ENCODE results near the gene TMEM183A. TPM values are rescaled to one million over a fixed set of nuclear protein-coding genes. Genes with fewer than 3 reads are reported as not detected.

The TMEM183A gene
- polyA plus RNA-seq, 1 of the 3 experiments (the other 2 are of a cell fraction): 47.9 TPM

- no peak for DNase-seq
- Histone ChIP-seq H3K9me3 (no peaks in the 10 kb centered on the region), H3K27ac (ENCODE audit: low read depth in 2 of 2, low read length in 1 of 2) (no peak overlapping the region), H3K4me3 (ENCODE audit: low read depth in 2 of 2, low read length in 1 of 2) (no peak overlapping the region), H3K4me2 (no peak overlapping the region), H4K20me1 (ENCODE audit: insufficient read depth) (no peaks in the 10 kb centered on the region), H3F3A (replicated peaks; ENCODE audit: insufficient read depth) (no peaks in the 10 kb centered on the region), H3K27me3 (ENCODE audit: insufficient read depth) (no peaks in the 10 kb centered on the region), H3K9me2 (no peaks in the 10 kb centered on the region), H3K4me1 (ENCODE audit: control insufficient read depth in 1 of 2, insufficient read depth in 2 of 2, low read depth in 1 of 2, low read length in 1 of 2) (peaks cover 0 to 29% of the 10 kb centered on the region in 2 experiments; a peak in 2 of 4 replicates), H3K9ac (no peak overlapping the region), H3K36me3 (replicated peaks in 1 of 2; ENCODE audit: control insufficient read depth in 1 of 2, insufficient read depth in 2 of 2, low read length in 1 of 2) (no peaks in the 10 kb centered on the region), H3K79me2 (ENCODE audit: insufficient read depth) (no peaks in the 10 kb centered on the region), H2AFZ (ENCODE audit: low read depth) (no peak overlapping the region)
- CTCF ChIA-PET: interaction anchor here (1.0 to 7.2 kb wide), 7 partner anchors 11 to 275 kb away, joined by 4 to 52 read pairs (median 5); no protein-coding TSS in a partner anchor
- no peak for TF ChIP-seq RXRA (IDR thresholded peaks at IDR 0.05; ENCODE audit: borderline replicate concordance, low read depth)
- TF ChIP-seq FOSL2 (IDR thresholded peaks at IDR 0.05; ENCODE audit: borderline replicate concordance, low read depth): no peak
- TF ChIP-seq FOXM1 (IDR thresholded peaks at IDR 0.05; ENCODE audit: low read depth): no peak
- no peak for TF ChIP-seq TCF12 (IDR thresholded peaks at IDR 0.05)
- TF ChIP-seq CHD2 (IDR thresholded peaks at IDR 0.05; ENCODE audit: low read length, partially characterized antibody): no peak
- no peak for TF ChIP-seq FOXJ3 (CRISPR knock-in tag; IDR thresholded peaks at IDR 0.05)
- no peak for TF ChIP-seq PBX3 (IDR thresholded peaks at IDR 0.05)
- TF ChIP-seq ELF1 (IDR thresholded peaks at IDR 0.05): no peak
- no peak for TF ChIP-seq TAF1 (IDR thresholded peaks at IDR 0.05; ENCODE audit: borderline replicate concordance, low read depth, low read length)
- no peak for TF ChIP-seq CTCF (IDR thresholded peaks at IDR 0.05)
- no peak for TF ChIP-seq SIN3A (IDR thresholded peaks at IDR 0.05; ENCODE audit: borderline replicate concordance, low read depth, low read length)
- no peak for TF ChIP-seq RCOR1 (IDR thresholded peaks at IDR 0.05; ENCODE audit: low read length)
- no peak for TF ChIP-seq JUND (IDR thresholded peaks at IDR 0.05)
- no peak for TF ChIP-seq MAX (IDR thresholded peaks at IDR 0.05; ENCODE audit: low read depth)
- TF ChIP-seq RFX5 (IDR thresholded peaks at IDR 0.05; ENCODE audit: low read length): no peak
- TF ChIP-seq IRF3 (IDR thresholded peaks at IDR 0.05; ENCODE audit: low read depth, low read length): no peak
- no peak for TF ChIP-seq GATA2 (CRISPR knock-in tag; IDR thresholded peaks at IDR 0.05)
- TF ChIP-seq GABPA (IDR thresholded peaks at IDR 0.05; ENCODE audit: low read depth): no peak
- 63% methylated on average over 2 of the region's 2 CpGs for WGBS (ENCODE audit: low lambda C conversion rate)
- POLR2A ChIA-PET: interaction anchor here (1.7 kb wide), 1 partner anchor 14 kb away, joined by 4 read pairs; no protein-coding TSS in a partner anchor
Measured at GRCh38 chr1:203065986-203066385, 58.8 kb downstream of the TMEM183A start.

All from SK-N-SH (cell line).